Uterus (tissue), 4 donors: Measurements from ENCODE around the gene CRTC2. TPM values are rescaled to one million over a fixed set of nuclear protein-coding genes. Genes with fewer than 3 reads are reported as not detected.
A peak's percentile ranks its signal among the peaks of the same experiment; 100 is the strongest.
"Not testable (repeated sequence)": the region's sequence is repeated elsewhere in the genome, so short reads cannot be mapped to it uniquely, and the experiment has no call there.

Experiments used
- DNase-seq, 2 donors: peaks; one replicate each; pipeline ENCODE4 v3.0.0-alpha.2; 2019 to 2020
- H3K27ac ChIP-seq, 2 donors: fragments of 200-600 bp; sonication (generic); 1 replicate in 1 of 2; 2 replicates in 1 of 2; pipeline ENCODE4 v1.5.1; 2016 to 2018
- H3K27me3 ChIP-seq, 2 donors: fragments of 200-600 bp; sonication (generic); one replicate each; pipeline ENCODE4 v1.5.1; 2018 to 2019; ENCODE audit warnings: control low read depth in 1 of 2
- H3K36me3 ChIP-seq, 2 donors: fragments of 200-600 bp; sonication (generic); one replicate each; pipeline ENCODE4 v1.5.1; 2019; ENCODE audit warnings: control low read depth in 1 of 2
- H3K4me1 ChIP-seq, 2 donors: fragments of 200-600 bp; sonication (generic); one replicate each; pipeline ENCODE4 v1.5.1; 2018 to 2019; ENCODE audit warnings: control low read depth in 1 of 2
- H3K4me3 ChIP-seq, 2 donors: fragments of 200-600 bp; sonication (generic); 1 replicate in 1 of 2; 2 replicates in 1 of 2; pipeline ENCODE4 v1.5.1; 2018 to 2019; ENCODE audit warnings: mild to moderate bottlenecking in 1 of 2
- H3K9me3 ChIP-seq, 2 donors: fragments of 200-600 bp; sonication (generic); one replicate each; pipeline ENCODE4 v1.5.1; 2019; ENCODE audit warnings: control low read depth in 1 of 2
- POLR2A ChIP-seq, 2 donors: fragments of 450-650 bp; IDR thresholded peaks; one replicate each; pipeline ENCODE4 v1.6.1; 2016; ENCODE audit warnings: antibody characterized with exemption in 2 of 2, mild to moderate bottlenecking in 1 of 2, moderate library complexity in 1 of 2
- intact Hi-C: fragments of 100-400 bp; cut with DNase I; formaldehyde crosslinking; loops from one replicate; pipeline ENCODE4 v1.15.1; 2023; ENCODE audit warnings: low total_unique reads
- total RNA-seq, 4 donors: library from RNA; depleted of rRNA in 3 of 4; stranded (reverse); fragments of >200 nt in 3 of 4; gene quantifications; one replicate each; pipeline versions ENCODE4 v1.1.0 to v1.2.4, GENCODE V29; 2014 to 2023
- TF ChIP-seq, protein P1 (sequence below), 4 experiments: fragments of 200-600 bp in 2 of 4; fragments of 450-650 bp in 2 of 4; sonication (generic) in 2 of 4; IDR thresholded peaks; one replicate each; pipeline ENCODE4 v1.5.1; 2016 to 2019; ENCODE audit warnings: antibody characterized with exemption in 4 of 4, mild to moderate bottlenecking in 2 of 4, moderate library complexity in 1 of 4
- donor health status: DM: yes; HTN: yes; CAD: no.

The CRTC2 gene
- total RNA-seq, 4 donors from 2014 or later: 5.9 to 57.2 (median 15.5) TPM

DNA sequence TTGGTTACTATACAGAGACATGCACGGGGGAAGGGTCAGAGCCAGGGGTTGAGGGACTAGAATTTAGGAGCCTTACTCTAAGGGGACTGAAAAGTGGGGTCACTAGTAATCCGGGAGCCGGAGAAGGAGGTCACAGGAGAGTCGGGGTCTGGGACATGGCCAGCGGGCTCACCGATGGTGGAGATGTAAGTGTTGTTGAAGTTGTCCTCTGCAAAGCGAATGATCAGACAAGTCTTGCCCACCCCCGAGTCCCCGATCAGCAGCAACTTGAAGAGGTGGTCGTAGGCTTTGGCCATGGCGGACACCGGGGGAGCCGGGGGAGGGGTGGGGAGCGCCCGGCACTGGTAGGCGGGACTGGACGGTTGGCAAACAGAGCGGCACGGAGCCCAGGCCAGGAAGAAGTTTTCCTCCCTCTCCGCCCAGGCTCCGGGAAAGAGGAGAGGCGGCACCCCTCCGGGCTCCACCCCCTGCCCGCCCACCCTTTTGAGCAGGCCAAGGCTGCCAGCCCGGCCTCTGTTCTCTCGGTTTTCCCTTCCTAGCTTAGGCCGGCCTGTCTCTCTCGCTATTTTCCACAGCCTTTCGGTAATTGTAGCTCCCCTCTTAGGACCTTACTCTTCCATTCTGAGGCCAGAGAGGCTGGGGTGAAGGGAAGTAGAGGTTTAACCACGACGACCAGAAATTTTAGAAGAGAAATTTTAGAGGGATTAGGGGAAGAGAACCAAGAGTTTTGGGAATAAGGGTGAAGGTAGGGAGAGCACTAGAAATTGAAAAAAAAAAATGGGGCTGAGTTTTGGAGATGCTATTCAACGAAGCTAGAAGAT, 27.7 kb upstream of the CRTC2 start, which contains the start of gene RAB13:
RAB13 (minus strand) TSS at position 399 of the 821 bp plus-strand sequence; CDS start at position 296, 103 bp downstream.
- peak; percentile 88 to 91 for DNase-seq
- no peaks in the 10 kb centered on the region for H3K4me1 ChIP-seq
- peak within 1 kb of the TSS; percentile 95 to 97 for H3K27ac ChIP-seq
- H3K27me3 ChIP-seq: no peaks in the 10 kb centered on the region
- intact Hi-C loops: loop anchor here (10.0 kb wide), 1 partner anchor 311 kb away; the partner anchor contains the start of genes ILF2 and NPR1
- TF ChIP-seq, protein P1, sequence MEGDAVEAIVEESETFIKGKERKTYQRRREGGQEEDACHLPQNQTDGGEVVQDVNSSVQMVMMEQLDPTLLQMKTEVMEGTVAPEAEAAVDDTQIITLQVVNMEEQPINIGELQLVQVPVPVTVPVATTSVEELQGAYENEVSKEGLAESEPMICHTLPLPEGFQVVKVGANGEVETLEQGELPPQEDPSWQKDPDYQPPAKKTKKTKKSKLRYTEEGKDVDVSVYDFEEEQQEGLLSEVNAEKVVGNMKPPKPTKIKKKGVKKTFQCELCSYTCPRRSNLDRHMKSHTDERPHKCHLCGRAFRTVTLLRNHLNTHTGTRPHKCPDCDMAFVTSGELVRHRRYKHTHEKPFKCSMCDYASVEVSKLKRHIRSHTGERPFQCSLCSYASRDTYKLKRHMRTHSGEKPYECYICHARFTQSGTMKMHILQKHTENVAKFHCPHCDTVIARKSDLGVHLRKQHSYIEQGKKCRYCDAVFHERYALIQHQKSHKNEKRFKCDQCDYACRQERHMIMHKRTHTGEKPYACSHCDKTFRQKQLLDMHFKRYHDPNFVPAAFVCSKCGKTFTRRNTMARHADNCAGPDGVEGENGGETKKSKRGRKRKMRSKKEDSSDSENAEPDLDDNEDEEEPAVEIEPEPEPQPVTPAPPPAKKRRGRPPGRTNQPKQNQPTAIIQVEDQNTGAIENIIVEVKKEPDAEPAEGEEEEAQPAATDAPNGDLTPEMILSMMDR (IDR thresholded peaks at IDR 0.05): no peak
- peak; percentile 9 to 51 for TF ChIP-seq POLR2A (IDR thresholded peaks at IDR 0.05)
- H3K36me3 ChIP-seq: no peaks in the 10 kb centered on the region
- H3K9me3 ChIP-seq: no peaks in the 10 kb centered on the region
- peak within 1 kb of the TSS; percentile 45 to 57 for H3K4me3 ChIP-seq

DNA sequence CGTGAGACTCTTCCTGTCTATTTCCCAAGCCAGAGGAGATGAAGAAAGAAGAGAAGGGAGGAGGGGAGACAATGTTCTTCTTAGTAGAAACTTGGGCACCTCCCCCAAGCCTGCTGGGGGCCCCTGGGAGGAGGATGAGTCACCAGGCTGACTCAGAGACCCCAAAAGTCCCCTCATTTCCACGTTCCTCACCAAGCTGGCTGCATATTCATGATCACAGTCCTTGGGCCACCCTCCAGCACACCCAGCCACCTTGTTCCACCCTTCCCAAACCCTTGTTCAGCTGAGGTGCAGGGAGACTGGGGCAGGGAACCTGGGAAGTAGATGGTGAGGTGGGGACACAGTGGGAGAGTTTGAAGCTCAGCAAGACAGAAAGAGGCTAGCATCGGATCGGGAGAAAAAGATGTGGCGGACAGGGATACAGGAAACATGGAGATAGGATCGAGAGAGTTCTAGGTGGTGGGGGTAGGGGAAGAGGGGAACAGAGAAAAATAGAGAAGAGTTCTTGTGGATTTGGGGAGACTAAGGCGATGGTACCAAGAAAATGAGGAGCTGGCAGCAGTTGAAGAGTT, 27.0 kb upstream of the CRTC2 start:
- Histone ChIP-seq H3K4me3 (peak overlapping the region; percentile 45 to 57), H3K4me1 (no peaks in the 10 kb centered on the region), H3K36me3 (no peaks in the 10 kb centered on the region), H3K27ac (peak overlapping the region; percentile 95 to 97), H3K9me3 (no peaks in the 10 kb centered on the region), H3K27me3 (no peaks in the 10 kb centered on the region)
- intact Hi-C loops: loop anchor here (10.0 kb wide), 1 partner anchor 311 kb away; the partner anchor contains the start of genes ILF2 and NPR1
- peak; percentile 73 to 78 for DNase-seq
- TF ChIP-seq, protein P1 (IDR thresholded peaks at IDR 0.05): no peak
- TF ChIP-seq POLR2A (IDR thresholded peaks at IDR 0.05): peak in 1 of 2 donors; percentile 29

DNA sequence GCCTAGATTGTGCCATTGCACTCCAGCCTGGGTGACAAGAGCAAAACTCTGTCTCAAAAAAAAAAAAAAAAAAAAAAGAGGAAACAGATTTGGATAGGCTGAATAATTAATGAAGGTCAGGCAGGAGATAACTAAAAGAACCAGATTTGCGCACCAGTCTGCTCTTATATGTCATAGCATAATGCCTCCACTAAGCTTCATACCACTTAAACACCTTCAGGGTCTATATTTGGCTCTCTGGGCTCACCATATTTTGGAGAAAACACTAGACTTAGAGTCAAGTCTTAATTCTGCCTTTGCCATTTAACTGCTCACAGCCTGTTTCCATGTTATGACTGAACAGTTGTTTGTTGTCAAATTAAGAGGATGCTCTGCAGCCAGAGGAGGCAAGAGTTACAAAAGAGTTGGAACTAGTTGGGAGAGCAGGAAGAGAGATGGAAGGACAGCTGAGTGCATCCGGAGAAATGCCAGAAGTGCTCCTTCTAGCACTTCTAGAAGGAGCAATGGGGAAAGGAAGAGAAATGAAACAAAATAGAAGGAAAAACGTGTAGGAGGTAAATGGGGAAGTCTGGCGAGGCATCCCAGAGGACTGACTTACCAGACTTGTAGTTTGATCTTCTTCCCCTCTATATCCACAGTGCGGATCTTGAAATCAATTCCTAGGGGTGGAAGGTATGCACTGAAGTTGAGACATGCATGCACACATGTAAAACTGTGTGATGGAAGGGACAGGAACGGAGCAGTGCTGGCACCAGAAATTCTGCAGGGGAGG, 25.9 kb upstream of the CRTC2 start:
- H3K9me3 ChIP-seq: no peaks in the 10 kb centered on the region
- no peaks in the 10 kb centered on the region for H3K4me1 ChIP-seq
- no peaks in the 10 kb centered on the region for H3K27me3 ChIP-seq
- intact Hi-C loops: loop anchor here (10.0 kb wide), 1 partner anchor 310 kb away; the partner anchor contains the start of genes ILF2 and NPR1
- TF ChIP-seq, protein P1 (IDR thresholded peaks at IDR 0.05): no peak
- no peak for TF ChIP-seq POLR2A (IDR thresholded peaks at IDR 0.05)
- H3K4me3 ChIP-seq: peak overlapping the region in 1 of 2 donors; percentile 45
- peak overlapping the region; percentile 95 to 97 for H3K27ac ChIP-seq
- no peak for DNase-seq
- no peaks in the 10 kb centered on the region for H3K36me3 ChIP-seq

DNA sequence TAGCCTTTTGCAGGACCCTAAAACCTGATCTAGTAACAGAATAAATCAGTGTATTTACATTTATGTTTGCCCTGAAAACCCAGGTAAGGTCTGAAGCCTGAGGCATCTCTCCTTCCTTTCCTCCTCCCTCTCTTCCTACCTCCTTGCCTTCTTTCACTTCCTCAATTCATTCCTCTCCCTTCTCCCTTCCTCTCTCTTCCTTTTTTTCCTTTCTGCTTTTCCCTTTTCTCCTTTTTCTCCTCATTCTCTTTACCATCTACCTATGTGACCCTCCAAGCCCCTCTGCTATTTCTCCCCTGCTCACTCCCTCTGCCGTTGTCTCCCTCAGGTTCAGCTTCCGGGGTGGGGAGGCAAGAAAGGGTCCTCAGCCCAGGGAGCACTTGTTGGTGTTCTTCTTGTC, 23.3 kb upstream of the CRTC2 start:
- H3K36me3 ChIP-seq, DNase-seq, H3K27ac ChIP-seq, H3K4me1 ChIP-seq, H3K9me3 ChIP-seq, H3K4me3 ChIP-seq, H3K27me3 ChIP-seq: not testable (repeated sequence)
- intact Hi-C loops: loop anchor here (10.0 kb wide), 1 partner anchor 307 kb away; the partner anchor contains the start of genes ILF2 and NPR1

DNA sequence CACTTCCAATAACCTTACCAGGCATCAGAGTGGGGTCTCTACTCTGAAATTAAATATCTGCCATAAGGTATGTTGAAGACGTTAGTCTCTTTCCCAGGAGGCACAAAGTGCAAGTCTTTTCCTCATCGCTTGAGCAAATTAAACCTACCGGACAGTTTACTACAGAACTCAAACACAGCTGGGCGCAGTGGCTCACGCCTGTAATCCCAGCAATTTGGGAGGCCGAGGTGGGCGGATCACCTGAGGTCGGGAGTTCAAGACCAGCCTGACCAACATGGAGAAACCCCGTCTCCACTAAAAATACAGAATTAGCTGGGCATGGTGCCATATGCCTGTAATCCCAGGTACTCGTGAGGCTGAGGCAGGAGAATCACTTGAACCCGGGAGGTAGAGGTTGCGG, 20.7 kb upstream of the CRTC2 start:
- DNase-seq, H3K27ac ChIP-seq: not testable (repeated sequence)
- intact Hi-C loops: loop anchor here (10.0 kb wide), 1 partner anchor 184 kb away; no protein-coding TSS in a partner anchor

More for the DNA sequence above, 20.7 kb upstream of the CRTC2 start:
- H3K9me3 ChIP-seq, H3K4me1 ChIP-seq, H3K36me3 ChIP-seq, H3K27me3 ChIP-seq, H3K4me3 ChIP-seq: not testable (repeated sequence)
